ENCODE results near the gene SCN8A. TPM values are rescaled to one million over a fixed set of nuclear protein-coding genes. Genes with fewer than 3 reads are reported as not detected.

The SCN8A gene
- polyA plus RNA-seq, 1 donor, result 0.25 TPM

DNA sequence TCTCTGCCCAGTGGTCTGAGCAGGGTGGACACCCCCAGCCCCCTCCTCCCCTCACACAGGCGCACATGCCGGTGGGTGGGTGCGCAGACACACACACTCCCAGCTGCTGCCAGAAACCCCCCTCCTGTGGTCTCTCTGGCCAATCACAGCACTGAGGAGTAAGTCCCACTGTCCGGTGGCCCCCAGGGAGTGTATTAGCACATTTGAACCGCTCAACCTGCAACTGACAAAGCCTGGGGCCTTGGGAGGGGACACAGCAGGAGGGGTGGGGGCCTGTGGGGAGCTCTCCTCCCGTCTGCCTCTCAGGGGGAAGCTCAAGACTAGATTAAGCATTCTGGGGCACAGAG, 245.8 kb downstream of the SCN8A start:
- no peak for DNase-seq

DNA sequence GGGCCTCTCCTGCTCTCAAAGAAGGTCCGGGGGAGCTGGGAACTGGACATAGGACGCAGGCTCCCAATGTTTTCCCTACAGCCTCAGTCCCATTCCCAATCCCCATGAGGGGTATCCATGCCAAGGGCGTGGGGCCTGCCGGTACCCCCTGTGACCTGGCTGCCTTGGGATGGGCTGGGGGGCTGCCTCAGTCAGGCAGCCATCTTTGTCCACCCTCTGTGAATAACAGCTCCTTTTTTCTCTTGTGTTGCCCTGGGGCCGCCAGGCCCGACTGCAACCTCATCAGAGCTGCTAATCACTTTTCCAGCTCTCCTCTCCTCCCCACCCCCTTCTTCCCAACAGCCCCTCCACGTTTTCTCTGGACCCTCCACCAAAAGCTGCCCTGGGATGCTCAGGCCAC, 246.3 kb downstream of the SCN8A start:
- DNase-seq, result no peak

DNA sequence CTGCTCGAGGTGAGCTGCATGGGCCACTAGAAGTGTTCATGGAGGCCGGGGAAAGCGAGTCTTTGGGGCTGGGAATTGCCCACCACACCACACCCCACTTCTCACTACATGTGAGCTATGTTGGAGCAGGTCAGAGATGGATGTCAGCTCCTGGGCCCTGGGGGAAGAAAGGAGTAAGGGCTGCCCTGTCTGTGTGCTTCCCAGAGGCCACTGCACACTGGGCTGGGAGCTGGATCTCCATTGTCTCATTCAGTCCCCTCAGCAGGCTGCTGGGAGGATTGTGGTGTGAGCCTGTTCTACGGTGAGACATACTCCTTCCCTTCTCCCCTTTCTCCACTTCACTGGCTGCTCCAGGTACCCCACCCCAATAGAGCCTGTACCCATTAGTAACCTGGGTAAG, 247.0 kb downstream of the SCN8A start:
- no peak for DNase-seq

DNA sequence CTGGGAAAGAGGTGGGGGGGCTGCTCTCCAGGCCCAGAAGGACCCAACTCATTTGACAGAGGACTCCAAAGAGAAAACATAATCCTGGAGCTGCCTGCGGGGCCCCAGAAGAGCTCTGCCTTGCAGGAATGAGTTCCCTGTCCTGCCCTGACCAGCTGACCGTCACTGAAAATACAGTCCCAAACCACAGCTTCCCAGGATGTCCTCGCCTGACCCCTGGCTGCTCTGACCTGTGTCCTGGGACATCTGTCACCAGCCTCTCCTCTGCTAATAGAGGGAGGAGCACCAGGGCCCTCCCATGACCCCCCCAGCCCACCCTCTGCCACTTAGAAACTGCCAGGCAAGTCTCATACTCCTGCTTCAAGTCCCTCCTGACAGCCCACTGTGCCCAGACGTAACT, 247.7 kb downstream of the SCN8A start:
- no peak for DNase-seq

DNA sequence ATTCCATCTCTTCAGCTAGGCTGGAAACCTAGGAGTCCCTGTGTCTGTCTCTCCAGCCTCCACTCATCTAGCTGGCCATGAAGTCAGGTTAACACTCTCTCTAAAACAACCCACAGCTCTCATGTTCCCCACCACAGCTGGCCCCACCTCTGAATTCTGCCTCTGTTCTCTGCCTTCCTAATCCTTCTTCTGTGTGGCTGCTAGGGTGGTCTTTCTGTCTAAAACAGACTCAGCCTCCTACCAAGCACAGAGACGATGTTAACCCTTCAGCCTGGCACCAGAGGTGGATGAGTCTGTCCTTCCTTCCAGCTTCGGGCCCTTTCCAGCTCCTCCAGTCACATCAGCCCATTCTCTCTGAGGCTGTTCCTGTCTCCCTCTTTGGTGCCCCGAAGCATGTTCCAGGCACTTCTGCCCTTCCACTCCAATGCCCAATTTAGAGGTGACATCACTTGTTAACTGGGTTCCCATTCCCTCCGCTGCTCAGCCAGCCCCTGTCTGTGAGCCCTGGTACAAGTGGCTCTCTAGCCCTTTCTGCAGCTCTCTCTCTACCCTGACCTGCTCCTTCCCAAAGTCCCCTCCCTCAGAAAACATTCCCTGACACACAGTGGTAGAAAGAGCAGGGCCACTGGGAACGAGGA, 248.4 kb downstream of the SCN8A start:
- DNase-seq, result no peak

DNA sequence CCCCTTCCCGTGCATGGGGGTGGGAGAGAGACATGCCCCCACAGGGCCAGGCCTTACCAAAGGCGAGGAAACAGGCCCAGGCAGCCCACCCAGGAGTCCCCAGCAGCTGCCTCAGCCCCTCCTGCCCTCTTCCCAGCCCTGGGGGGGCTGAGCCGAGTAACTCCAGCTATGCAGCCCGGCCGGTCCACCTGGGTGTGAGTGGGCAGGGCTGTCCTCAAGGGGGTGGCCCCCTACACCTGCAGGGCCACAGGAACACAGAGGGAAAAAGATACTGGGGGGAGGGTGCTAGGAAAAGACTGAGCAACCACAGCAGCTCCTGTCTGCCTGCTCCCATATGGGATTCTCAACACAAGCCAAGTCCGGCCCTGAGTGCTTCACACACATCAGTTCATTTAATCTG, 249.9 kb downstream of the SCN8A start:
- no peak for DNase-seq

DNA sequence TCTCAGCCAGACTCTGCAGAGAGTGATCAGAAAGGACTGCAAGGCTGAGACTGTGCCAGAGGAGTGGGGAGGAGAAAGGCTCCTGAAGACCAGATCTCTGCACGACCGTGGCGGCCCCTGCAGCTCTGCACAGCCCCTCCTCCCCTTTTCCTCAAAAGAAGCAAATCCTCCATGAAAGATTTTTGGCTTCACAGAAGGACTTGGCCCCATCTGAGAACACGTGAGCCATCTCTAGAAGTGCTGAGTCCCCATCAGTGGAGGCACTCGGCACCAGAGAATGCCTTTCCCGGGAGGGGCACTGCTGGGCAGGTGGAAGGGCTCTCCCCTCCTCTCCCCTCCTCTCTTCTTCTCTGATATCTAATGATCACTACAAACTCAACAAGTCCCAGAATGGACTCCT, 250.7 kb downstream of the SCN8A start:
- DNase-seq, result no peak

DNA sequence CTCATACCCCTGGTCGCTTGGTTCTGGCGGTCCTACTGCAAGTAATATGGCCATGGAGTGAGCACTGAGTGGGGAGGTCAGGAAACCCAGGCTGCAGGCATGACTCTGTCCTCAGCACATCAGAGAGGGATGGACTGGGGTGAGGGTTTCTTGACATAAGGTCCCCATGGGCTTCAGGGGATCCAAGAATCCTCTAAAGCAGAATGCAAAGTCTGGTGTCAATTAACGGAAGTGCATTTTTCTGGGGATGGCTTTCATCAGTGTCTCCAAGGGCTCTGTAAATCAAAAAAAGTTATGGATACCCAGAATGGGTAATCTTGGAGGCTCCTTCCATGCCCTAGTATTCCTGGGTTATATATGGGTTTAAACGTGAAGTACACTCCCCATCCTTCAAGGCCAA, 253.8 kb downstream of the SCN8A start:
- DNase-seq, result no peak

DNA sequence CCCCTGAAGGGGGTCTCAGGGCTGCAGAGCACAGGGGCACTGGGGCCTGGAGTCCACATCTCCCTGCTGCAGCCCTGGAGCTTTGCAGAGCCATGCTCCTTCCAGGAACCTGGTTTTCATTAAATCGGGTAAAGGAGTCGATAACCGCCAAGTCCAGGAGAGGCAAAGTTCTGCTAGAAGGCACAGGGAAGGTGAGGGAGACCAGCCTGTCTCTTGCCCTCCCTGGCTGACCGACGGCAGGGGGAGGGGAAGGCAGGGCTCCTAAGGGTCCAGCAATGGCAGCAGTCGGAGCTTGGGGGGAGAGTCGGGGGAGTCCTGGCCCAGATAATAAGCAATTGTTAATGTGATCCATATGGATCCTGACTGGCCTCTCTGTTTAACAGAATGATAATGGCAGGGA, 254.4 kb downstream of the SCN8A start:
- DNase-seq, result no peak

DNA sequence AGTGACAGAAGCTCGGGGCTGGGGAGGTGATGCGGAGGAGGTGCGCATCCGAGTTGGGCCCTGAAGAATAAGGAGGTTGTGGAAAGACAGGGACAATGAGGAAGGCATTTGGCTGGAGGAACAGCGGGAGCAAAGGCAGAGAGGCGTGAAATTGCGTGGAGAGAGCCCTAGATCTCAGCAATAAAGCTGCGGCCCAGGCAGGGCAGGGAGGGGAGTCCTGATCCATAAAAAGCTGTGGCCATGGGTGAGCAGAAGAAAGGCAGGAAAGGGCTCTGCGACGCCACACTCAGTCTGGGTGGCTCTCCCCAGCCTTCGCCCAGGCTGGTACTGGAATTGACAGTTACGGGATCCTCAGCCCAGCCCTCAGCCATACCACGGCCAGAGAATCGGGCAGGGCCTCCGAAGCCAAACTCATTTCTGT, 255.2 kb downstream of the SCN8A start:
- no peak for DNase-seq

DNA sequence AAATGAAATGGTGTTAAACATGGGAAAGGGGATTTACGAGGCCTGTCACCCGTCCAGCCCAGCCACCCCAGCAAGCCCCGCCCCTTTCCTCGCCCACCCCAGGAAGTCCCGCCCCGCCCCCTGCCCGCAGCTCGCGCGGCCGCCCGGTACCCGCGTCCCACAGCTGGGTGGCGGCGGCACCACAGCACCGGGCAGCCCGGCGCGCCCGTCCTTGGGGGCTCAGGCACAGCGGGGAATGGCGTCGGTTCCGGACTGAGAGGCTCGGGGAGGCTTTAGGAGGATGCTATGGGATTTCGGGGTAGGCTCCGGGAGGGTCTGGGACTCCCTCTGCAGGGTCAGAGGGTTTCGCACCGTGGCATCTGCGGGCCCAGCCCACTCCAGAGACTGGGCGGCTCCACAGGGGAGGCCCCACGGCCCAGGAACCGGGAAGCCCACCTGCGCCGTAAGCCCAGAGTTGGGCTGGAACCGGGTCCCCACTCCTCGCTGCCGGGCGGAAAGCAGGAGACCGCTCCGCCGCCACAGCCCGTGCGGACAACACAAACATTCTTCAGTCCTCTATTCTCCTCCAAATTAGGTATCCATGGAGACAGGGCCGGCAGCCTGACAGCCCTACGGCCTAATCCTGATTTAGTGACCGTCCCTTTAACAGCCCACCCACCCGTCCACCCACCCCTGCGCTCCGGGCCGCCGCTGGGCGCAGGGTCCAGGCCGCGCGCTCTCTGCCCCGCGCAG, 256.0 kb downstream of the SCN8A start:
- DNase-seq, result no peak

DNA sequence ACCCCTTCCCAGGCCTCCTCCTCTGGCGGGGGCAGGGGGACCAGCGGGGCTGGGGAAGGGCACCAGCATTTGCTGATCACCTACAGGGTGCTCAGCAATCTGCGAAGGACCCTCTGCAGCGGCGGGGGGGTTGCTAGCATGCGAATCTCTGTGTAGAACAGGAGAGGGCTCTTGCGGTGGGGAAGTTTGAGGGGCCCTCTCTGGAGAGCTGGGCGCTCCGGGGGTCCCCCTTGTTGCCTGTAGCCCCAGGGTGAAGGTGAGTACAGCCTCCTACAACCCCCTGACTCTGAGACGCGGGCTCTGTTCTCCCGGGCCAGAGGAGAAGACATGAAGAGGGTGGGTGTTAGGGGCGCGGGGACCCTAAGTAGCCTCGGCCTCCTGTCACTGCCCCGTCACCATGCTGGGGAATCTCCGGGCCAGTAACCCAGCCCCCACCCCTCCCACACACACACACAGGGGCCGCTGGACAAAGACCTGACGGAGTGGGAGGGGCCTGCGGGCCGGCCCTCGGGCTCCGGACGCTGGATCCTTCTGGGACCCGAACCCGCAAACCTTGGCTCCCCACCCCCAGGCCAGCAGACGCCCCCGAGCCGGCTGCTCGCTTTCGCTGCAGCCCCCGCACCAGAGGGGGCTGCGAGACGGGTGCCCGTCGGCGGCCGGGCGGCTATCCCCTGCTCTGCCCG, 256.8 kb downstream of the SCN8A start:
- no peak for DNase-seq

DNA sequence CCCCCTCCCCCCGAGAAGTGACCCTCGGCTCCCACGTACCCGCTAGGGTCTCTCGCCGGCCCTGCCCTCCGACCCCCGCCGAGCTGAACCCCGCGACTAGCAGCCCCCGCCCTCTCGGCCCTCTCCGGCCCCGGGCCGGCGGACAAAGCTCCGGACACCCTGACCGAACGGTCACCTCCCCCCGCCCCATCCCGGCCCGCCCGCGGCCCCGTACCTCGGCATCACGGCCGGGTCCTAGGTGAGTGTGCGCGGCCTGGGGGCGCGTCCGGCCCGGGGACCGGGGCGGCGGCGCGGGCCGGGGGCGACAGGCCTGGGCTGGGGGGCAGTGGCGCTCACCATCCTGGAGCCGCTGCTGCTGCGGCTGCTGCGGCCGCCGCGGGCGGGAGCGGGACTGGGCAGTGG, 257.3 kb downstream of the SCN8A start, which contains the start of gene FIGNL2:
TSS of gene FIGNL2 (minus strand) at position 393 of the 402 bp plus-strand sequence. CDS start 26,305 bp downstream, outside the sequence.
- DNase-seq, result no peak

DNA sequence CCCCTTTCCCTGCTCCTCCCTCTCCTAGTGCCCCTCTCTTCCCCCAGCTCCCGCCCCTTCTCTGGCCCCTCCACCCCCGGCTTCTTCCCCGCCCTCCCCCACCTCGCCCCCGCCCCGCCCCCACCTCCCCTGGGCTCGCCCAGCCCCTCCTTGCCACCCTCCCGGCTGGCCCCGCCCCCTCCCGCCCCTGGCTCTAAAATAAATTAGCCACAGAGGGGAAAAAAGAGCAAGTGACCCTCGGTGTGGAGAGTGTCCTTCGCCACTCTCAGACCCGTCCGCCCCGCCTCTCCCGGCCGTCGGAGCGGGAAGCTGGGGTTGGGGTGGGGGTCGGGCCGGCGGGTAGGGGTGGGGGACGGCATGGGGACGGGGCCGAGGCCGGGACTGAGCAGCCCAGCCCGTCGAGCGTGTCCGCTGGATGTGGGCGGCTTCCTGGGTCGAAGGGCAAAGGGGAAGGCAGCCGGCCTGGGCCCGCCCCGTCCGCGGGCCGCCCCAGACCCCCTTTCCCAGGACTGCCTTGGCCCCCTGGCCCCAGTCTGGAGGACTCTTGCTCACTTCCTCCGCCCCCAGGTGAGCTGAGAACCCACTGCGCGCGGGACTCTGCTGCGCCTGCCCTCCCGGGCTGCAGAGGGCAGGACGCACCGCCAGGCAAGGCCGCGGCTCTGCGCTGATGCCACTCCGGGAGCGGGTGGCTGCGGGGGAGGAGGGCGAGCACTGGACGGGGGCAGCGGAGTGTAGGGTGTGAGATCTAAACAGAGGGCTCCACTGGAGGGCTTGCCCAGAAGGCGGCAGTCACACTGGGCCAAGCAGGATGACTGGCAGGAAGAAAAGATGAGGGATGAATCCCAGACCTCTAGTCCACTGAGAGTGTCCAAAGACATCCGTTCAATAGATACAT, 258.1 kb downstream of the SCN8A start:
- DNase-seq, result no peak

DNA sequence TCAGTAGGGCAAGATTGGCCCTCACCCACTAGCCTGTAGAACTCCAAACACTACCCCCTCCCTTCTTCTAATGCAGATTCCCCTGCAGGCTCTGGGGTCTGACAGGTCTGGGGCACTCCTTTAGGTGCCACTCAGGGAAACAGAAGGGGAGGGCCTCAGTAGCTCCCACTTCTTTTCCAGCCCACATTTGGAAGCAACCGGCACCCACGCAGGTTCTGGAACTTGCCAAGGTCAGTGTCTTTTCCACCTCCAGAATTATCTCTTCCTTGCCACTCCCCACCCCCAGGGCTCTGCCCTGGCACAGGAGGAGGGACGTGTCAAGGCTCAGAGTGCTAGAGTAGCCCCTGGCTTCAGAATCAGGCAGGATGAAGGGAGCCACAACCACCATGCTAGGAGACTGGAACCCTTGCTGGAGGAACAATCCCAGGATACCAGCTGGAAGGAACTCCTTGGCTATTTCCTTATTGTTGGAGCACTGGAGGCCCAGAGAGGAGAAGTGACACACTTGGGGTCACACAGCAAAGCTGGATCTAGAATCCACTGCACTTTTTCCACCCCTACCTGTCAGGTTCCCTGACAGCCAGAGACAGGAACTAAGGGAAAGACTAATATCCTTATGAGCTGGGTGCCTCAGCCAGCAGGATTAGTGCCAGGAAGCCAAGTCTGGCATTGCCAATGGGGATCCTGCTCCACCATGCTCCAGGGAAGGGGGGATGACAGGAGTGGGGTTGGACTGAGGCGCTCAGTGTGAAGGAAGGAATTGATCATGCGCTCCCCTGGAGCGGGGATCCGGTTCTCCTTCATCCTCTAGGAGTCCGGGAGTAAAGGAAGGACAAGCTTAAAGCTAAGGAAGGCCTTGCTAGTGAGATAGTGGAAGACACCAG, 259.3 kb downstream of the SCN8A start:
- no peak for DNase-seq

DNA sequence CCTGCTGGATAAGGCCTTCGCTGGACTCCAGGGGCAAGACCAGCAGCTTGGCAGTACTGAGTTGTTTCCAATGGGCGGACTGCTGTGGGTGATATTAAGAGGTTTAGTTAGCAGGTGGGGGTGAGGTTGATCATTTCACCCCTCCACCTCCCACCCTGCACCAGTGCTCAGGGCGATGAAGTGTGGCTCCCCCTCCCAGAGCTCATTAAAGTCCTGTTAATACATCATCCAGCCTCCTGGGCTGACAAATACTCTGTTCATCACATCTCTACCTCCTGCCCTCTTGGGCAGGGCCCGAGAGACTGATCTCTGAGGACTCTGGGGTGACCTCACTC, 259.9 kb downstream of the SCN8A start:
- DNase-seq, result no peak

DNA sequence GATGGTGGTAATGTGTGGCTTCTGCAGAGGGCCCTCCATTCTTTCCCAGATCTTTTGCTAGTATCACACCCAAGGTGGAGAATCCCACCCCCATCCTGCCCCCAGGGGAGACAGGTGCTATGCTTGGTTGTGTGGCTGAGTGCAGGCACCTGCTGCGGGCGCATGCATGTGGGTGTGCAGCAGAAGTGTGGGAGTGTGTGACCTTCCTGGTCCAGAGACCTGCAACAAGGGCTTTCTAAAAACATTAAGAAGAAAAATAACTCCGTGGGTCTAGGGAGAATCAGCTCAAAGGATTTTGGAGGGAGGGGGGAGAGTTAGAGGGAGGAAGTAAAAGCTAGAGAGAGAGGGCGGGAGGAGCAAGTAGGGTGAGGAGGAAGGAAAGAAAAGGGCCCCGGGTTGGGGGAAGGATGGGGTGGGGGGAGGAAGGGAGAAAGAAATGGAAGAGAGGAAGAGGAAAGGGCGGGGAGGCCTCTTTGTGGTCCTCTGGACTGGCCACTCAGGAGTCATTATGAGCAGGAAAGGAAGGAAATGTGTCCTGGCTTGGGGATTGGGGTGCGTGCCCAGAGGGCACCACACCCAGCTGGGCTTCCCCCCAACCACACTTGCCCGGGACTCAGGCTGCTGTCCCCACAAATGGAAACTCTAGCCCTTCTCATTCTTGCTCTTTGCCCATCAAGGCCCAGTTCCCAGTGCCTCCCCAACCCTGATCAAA, 260.5 kb downstream of the SCN8A start:
- DNase-seq, result no peak

DNA sequence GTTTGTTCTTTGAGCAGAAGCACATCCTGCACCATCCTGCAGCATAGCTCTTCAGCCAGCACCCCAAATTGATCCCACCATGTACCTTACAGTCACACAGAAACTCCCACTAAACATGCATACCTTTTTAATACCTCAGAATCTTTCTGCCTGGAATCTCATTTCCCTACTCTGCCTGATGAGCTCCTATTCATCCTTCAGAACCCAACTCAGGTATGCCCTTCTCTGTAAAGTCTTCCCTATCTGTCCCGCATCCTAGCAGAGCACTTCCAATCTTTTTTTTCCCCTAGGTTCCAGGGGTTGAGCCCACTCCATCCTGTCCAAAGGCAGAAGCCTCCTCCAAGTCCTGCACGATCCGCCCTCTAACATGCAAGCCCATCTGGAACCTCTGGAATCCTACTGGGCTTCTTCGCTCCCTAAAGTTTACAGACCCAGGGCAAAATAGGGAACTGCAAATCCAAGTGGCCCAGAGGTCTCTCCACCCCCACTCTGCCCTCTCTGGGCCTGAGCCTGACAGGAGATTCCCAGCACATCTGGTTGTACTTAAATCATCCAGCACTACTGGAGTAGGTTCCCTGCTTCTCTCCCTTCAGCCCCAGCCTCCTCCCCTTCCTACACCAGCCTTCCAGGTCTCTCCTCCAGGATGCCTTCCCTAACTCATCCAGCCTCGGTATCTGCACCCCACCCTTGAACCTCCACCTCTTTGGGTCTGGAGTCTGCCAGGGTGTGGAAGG, 261.5 kb downstream of the SCN8A start:
- no peak for DNase-seq

DNA sequence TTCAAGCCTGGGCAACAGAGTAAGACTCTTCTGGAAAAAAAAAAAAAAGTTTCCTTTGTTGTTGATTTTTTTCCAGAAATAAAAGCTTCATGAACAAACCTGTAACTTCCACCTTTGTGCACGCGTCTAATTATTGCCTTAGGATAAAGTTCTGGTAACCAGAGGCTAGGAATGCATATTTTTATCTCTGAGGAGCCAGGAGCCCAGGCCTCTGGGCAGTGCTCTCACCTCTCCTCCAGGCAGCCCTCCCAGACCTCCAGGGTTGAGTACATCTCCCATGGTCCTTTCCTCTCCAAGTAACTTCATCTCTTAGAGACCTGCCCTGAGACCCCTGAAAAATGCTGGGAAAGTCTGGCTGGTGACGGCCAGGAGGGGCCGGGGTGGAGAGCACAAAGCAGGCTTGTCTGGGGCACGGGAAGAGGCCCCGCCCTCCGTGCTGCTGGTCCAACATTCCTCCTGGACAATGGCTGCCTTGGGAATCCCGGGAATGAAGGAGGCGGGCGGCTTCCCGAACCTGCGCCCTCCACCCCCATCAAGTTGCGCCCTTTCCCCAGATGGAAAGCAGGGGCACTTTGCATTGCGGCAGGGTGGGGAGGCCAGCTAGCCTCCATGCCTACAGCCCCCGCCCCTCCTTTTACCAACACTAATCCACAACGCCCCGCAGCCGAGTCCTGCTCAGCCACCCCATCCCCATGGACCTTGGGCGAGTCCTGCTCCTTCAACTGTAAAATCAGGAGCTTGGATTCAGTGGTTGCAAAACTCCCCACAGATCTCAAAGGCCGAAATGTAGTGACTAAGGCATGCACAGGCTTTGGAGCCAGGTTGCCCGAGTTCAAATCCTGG, 264.8 kb downstream of the SCN8A start:
- no peak for DNase-seq

DNA sequence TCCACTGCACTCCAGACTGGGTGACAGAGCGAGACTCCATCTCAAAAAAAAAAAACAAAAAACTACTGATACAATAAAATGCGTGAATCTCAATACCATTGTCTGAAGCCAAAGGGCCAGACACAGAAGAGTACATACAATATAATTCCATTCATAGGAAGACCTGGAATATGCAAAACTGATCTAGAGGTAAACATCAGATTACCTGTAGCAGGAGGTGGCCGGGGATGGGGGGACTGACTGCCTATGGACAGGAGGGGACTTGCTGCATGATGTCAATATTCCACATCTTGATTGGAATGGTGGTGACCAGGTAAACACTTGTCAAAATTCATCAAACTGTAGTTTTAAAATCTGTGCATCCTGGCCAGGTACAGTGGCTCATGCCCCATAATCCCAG, 270.0 kb downstream of the SCN8A start:
- no peak for DNase-seq

All from hindlimb muscle (tissue), 1 donor.